ENCODE results near the gene MYOM1. TPM values are rescaled to one million over a fixed set of nuclear protein-coding genes. Genes with fewer than 3 reads are reported as not detected.

The MYOM1 gene
- total RNA-seq, 1 experiment from 2014 or later: 0.41 TPM

GRCh38 chr18:3266062-3266608 is 46.4 kb upstream of the MYOM1 start:
- Mint-ChIP-seq H3K9me3 (ENCODE audit: unreplicated experiment) (no peaks in the 10 kb centered on the region), H3K4me1 (ENCODE audit: low read depth, unreplicated experiment) (peaks cover 40% of the 10 kb centered on the region), H3K27me3 (ENCODE audit: insufficient read depth, unreplicated experiment) (no peaks in the 10 kb centered on the region), H3K27ac (ENCODE audit: unreplicated experiment) (no peak overlapping the region), H3K36me3 (ENCODE audit: insufficient read depth, unreplicated experiment) (peaks cover 54% of the 10 kb centered on the region), H3K4me3 (ENCODE audit: unreplicated experiment) (no peak overlapping the region)
- H3K9me3 ChIP-seq: no peaks in the 10 kb centered on the region
- BruUV-seq (replicated peaks): no TSS peak
- CTCF ChIA-PET: no interaction called here
- intact Hi-C loops (cut with micrococcal nuclease; ENCODE audit: unreplicated experiment): no loop called here
- POLR2A ChIA-PET: interaction anchor here (3.2 kb wide), 1 partner anchor 18 kb away, joined by 14 read pairs; the partner anchor contains the start of gene MYL12A
- peaks cover 48% of the 10 kb centered on the region for H3K4me1 ChIP-seq
- H3K27me3 ChIP-seq (replicated peaks; ENCODE audit: control insufficient read depth, insufficient read depth, low read length): no peaks in the 10 kb centered on the region
- H3K4me3 ChIP-seq (ENCODE audit: low read depth, low read length): no peak overlapping the region
- TF ChIP-seq, protein P1, sequence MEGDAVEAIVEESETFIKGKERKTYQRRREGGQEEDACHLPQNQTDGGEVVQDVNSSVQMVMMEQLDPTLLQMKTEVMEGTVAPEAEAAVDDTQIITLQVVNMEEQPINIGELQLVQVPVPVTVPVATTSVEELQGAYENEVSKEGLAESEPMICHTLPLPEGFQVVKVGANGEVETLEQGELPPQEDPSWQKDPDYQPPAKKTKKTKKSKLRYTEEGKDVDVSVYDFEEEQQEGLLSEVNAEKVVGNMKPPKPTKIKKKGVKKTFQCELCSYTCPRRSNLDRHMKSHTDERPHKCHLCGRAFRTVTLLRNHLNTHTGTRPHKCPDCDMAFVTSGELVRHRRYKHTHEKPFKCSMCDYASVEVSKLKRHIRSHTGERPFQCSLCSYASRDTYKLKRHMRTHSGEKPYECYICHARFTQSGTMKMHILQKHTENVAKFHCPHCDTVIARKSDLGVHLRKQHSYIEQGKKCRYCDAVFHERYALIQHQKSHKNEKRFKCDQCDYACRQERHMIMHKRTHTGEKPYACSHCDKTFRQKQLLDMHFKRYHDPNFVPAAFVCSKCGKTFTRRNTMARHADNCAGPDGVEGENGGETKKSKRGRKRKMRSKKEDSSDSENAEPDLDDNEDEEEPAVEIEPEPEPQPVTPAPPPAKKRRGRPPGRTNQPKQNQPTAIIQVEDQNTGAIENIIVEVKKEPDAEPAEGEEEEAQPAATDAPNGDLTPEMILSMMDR (IDR thresholded peaks at IDR 0.05; ENCODE audit: insufficient read depth in 1 of 2, low read depth in 1 of 2, low read length in 1 of 2, severe bottlenecking in 1 of 2, unreplicated experiment in 1 of 2): no peak
- H3K36me3 ChIP-seq (ENCODE audit: control insufficient read depth, insufficient read depth, low read length): 0 out of 2 replicates have a peak, but pooled peaks cover 2% of the 10 kb centered on the region
- no peak for DNase-seq

DNA sequence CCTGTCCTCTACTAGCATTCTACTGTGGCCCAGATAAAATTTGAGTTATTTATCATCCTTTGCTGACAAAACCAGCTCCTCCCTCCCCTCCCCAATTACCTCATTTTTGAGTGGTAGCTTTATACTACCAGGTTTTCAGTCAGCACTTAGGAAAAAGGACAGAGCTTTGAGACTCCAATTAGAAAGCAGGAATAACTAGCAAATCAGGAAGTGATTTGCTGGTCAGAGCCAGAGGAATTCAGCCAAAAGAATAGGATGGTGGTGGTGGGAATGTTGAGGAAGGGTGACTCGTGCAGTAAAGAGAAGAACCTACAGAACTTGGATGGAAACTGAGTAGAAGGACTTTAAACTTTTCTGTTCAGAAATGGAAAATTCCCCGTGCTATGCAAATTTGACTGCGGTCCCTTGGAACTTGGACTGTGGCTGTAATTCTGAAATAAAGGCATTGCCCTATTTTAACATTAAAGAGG is 45.8 kb upstream of the MYOM1 start:
- peak overlapping the region; percentile 35 for H3K4me3 Mint-ChIP-seq (ENCODE audit: unreplicated experiment)
- H3K27ac Mint-ChIP-seq (ENCODE audit: unreplicated experiment): no peak overlapping the region
- ChIA-PET CTCF (interaction anchor here (1.3 kb wide), 1 partner anchor 31 kb away, joined by 3 read pairs; no protein-coding TSS in a partner anchor), POLR2A (interaction anchor here (3.2 kb wide), 1 partner anchor 18 kb away, joined by 14 read pairs; the partner anchor contains the start of gene MYL12A)
- TF ChIP-seq, protein P1 (IDR thresholded peaks at IDR 0.05; ENCODE audit: insufficient read depth in 1 of 2, low read depth in 1 of 2, low read length in 1 of 2, severe bottlenecking in 1 of 2, unreplicated experiment in 1 of 2): no peak
- Histone ChIP-seq H3K4me1 (peaks cover 52% of the 10 kb centered on the region), H3K27me3 (replicated peaks; ENCODE audit: control insufficient read depth, insufficient read depth, low read length) (no peaks in the 10 kb centered on the region), H3K4me3 (ENCODE audit: low read depth, low read length) (no peak overlapping the region), H3K9me3 (no peaks in the 10 kb centered on the region), H3K36me3 (ENCODE audit: control insufficient read depth, insufficient read depth, low read length) (0 out of 2 replicates have a peak, but pooled peaks cover 2% of the 10 kb centered on the region)
- peaks cover 54% of the 10 kb centered on the region for H3K36me3 Mint-ChIP-seq (ENCODE audit: insufficient read depth, unreplicated experiment)
- no peaks in the 10 kb centered on the region for H3K27me3 Mint-ChIP-seq (ENCODE audit: insufficient read depth, unreplicated experiment)
- H3K9me3 Mint-ChIP-seq (ENCODE audit: unreplicated experiment): no peaks in the 10 kb centered on the region
- BruUV-seq (replicated peaks): no TSS peak
- H3K4me1 Mint-ChIP-seq (ENCODE audit: low read depth, unreplicated experiment): peaks cover 41% of the 10 kb centered on the region
- intact Hi-C loops (cut with micrococcal nuclease; ENCODE audit: unreplicated experiment): no loop called here
- no peak for DNase-seq

GRCh38 chr18:3264362-3264761 is 44.6 kb upstream of the MYOM1 start:
- Mint-ChIP-seq H3K36me3 (ENCODE audit: insufficient read depth, unreplicated experiment) (peaks cover 48% of the 10 kb centered on the region), H3K9me3 (ENCODE audit: unreplicated experiment) (no peaks in the 10 kb centered on the region), H3K27me3 (ENCODE audit: insufficient read depth, unreplicated experiment) (no peaks in the 10 kb centered on the region), H3K4me3 (ENCODE audit: unreplicated experiment) (peak overlapping the region; percentile 84), H3K27ac (ENCODE audit: unreplicated experiment) (no peak overlapping the region), H3K4me1 (ENCODE audit: low read depth, unreplicated experiment) (peaks cover 34% of the 10 kb centered on the region)
- intact Hi-C loops (cut with micrococcal nuclease; ENCODE audit: unreplicated experiment): no loop called here
- BruUV-seq (replicated peaks): no TSS peak
- Histone ChIP-seq H3K27me3 (replicated peaks; ENCODE audit: control insufficient read depth, insufficient read depth, low read length) (no peaks in the 10 kb centered on the region), H3K4me3 (ENCODE audit: low read depth, low read length) (no peak overlapping the region), H3K36me3 (ENCODE audit: control insufficient read depth, insufficient read depth, low read length) (0 out of 2 replicates have a peak, but pooled peaks cover 2% of the 10 kb centered on the region), H3K4me1 (peaks cover 63% of the 10 kb centered on the region), H3K9me3 (no peaks in the 10 kb centered on the region)
- DNase-seq: no peak
- TF ChIP-seq, protein P1 (IDR thresholded peaks at IDR 0.05; ENCODE audit: insufficient read depth in 1 of 2, low read depth in 1 of 2, low read length in 1 of 2, severe bottlenecking in 1 of 2, unreplicated experiment in 1 of 2): no peak
- POLR2A ChIA-PET: interaction anchor here (0.5 to 3.2 kb wide), 4 partner anchors 17 to 183 kb away, joined by 3 to 14 read pairs (median 5); partner anchors contain the start of gene MYL12A
- CTCF ChIA-PET: interaction anchor here (1.3 kb wide), 1 partner anchor 33 kb away, joined by 3 read pairs; no protein-coding TSS in a partner anchor

Data from Caco-2 (cell line).